Skeletal muscle satellite cell (primary cell): ENCODE measurements around the gene IL22RA1. TPM values are rescaled to one million over a fixed set of nuclear protein-coding genes. Genes with fewer than 3 reads are reported as not detected.

ENCODE experiments used
- H3K27me3 ChIP-seq: 2 replicates; pipeline ENCODE4 v1.7.0; 2013; ENCODE audit warnings: low read length; ENCODE audit not compliant: control insufficient read depth, insufficient read depth
- H3K36me3 ChIP-seq: 2 replicates; pipeline ENCODE4 v1.7.0; 2013; ENCODE audit warnings: mild to moderate bottlenecking, control low read depth, low read length; ENCODE audit not compliant: insufficient read depth
- H3K4me1 ChIP-seq: 2 replicates; pipeline ENCODE4 v1.7.0; 2013; ENCODE audit warnings: low read length; ENCODE audit not compliant: control insufficient read depth, insufficient read depth
- H3K4me2 ChIP-seq: 2 replicates; pipeline ENCODE4 v1.7.0; 2013; ENCODE audit warnings: mild to moderate bottlenecking, low read length
- H3K4me3 ChIP-seq: 2 replicates; pipeline ENCODE4 v1.7.0; 2013; ENCODE audit warnings: low read length
- H3K9ac ChIP-seq: 2 replicates; pipeline ENCODE4 v1.7.0; 2013; ENCODE audit warnings: mild to moderate bottlenecking, low read depth, low read length, moderate library complexity
- H3K9me3 ChIP-seq: replicated peaks from 2 replicates; pipeline ENCODE4 v1.7.0; 2013; ENCODE audit warnings: mild to moderate bottlenecking, control low read depth, low read length
- total RNA-seq: library from RNA; depleted of rRNA; stranded (reverse); fragments of >200 nt; gene quantifications from 2 replicates; pipeline ENCODE4 v1.2.3, GENCODE V29; 2012; rRNA removed

Gene IL22RA1, protein sequence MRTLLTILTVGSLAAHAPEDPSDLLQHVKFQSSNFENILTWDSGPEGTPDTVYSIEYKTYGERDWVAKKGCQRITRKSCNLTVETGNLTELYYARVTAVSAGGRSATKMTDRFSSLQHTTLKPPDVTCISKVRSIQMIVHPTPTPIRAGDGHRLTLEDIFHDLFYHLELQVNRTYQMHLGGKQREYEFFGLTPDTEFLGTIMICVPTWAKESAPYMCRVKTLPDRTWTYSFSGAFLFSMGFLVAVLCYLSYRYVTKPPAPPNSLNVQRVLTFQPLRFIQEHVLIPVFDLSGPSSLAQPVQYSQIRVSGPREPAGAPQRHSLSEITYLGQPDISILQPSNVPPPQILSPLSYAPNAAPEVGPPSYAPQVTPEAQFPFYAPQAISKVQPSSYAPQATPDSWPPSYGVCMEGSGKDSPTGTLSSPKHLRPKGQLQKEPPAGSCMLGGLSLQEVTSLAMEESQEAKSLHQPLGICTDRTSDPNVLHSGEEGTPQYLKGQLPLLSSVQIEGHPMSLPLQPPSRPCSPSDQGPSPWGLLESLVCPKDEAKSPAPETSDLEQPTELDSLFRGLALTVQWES
- 0.22 TPM in 1 of 2 replicates, not detected in the other for total RNA-seq

DNA sequence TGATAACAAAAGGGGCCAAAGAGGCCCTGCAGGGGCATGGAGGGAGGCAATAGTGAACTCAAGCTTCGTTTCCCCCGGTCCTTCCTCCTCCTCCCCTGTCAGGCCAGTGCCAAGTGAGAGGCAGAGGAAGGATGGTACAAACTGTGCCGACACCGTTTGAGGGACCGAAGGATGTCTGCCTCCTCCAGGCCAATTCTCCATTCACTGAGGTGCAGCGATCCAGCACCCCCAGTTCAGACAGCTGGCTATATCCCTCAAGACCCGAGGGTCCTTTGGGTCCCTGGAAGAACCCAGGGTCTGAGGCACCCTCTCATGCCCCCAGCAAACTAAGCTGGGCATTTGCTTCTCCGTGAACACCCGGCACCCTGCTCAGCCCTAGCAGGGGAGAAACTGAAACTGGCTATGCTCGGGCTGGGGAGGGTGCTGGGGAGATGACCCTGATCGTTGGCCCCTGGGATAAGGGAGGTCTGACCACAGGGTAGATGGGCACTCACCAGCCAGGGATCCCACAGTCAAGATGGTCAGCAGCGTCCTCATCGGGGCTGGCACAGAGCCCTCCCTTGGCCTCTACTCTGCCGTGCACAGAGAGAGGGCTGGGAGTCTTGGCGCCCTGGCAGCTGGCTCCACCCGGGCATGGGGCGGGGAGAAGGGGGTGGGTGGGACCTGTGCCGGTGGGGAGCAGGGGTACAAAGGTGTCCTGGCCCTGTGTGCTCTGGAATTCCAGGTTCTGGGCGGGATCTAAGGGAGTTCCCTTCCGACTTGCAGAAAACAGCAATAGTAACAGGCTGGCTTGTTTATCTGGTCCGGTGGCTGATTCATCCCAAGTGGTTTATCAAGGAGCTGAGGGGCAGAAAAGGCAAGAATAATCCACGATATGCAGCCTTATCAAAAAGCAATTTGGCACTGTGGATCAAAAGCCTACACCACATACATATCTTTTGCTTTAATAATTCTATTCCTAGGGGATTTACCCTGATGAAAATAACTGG lies at the start of gene IL22RA1:
Gene IL22RA1, minus strand, starts transcription at position 595 of the 989 bp plus-strand sequence. Its CDS starts 58 bp downstream, at position 537.
- peak within 1 kb of the TSS; percentile 51 for H3K9ac ChIP-seq
- no peaks in the 10 kb centered on the region for H3K36me3 ChIP-seq
- H3K4me2 ChIP-seq, result peak within 1 kb of the TSS; percentile 95
- H3K4me3 ChIP-seq, result peak within 1 kb of the TSS; percentile 81
- peaks cover 42% of the 10 kb centered on the region for H3K27me3 ChIP-seq
- H3K4me1 ChIP-seq, result peaks cover 5% of the 10 kb centered on the region
- H3K9me3 ChIP-seq, result no peaks in the 10 kb centered on the region

DNA sequence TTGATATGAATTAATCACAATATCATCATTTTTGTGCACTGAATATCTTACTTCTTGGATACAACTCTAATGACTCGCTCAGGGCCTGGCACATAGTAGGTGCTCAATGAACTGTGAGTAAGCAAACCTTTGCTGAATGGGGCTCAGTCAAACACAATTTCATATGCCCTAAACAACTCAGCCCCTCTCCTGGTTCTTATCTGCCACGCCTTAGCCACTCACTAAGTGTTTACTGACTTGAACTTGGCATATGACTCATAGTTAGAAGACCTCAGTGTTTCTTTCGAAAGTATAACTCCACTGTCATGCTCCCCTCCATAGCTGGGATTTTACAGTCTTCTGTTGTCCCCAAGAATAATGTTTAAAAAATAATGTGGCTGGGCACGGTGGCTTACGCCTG lies 48.9 kb upstream of the IL22RA1 start:
- Histone ChIP-seq H3K4me2 (no peak overlapping the region), H3K4me1 (peaks cover 14% of the 10 kb centered on the region), H3K36me3 (no peaks in the 10 kb centered on the region), H3K9ac (no peak overlapping the region), H3K4me3 (no peak overlapping the region), H3K27me3 (peaks cover 9% of the 10 kb centered on the region), H3K9me3 (no peaks in the 10 kb centered on the region)

DNA sequence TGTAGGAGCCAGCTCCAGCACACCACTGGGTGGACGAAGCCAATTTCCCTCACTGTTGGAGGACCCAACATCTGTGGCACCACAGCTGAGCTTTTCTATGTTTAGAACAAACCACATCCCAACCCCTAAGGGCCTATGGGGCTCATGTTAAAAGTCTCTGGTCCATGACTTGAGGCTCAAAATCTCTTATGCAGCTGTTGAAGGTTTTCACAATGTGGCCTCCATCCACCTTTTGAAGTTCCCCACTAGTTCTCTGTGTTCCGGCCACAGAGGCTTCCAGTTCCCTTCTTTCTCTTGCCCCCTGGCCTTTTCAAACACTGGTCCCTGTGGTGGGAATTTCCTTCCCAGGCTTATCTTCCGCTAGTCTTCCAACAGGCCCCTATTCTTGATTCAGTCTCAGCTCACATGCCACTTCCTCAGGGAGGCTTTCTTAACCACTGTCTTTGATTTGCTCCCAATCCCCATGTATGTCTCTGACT lies 48.1 kb upstream of the IL22RA1 start:
- no peak overlapping the region for H3K4me3 ChIP-seq
- peaks cover 17% of the 10 kb centered on the region for H3K27me3 ChIP-seq
- H3K4me2 ChIP-seq, result no peak overlapping the region
- H3K9me3 ChIP-seq, result no peaks in the 10 kb centered on the region
- no peaks in the 10 kb centered on the region for H3K36me3 ChIP-seq
- H3K9ac ChIP-seq, result no peak overlapping the region
- peaks cover 17% of the 10 kb centered on the region for H3K4me1 ChIP-seq

DNA sequence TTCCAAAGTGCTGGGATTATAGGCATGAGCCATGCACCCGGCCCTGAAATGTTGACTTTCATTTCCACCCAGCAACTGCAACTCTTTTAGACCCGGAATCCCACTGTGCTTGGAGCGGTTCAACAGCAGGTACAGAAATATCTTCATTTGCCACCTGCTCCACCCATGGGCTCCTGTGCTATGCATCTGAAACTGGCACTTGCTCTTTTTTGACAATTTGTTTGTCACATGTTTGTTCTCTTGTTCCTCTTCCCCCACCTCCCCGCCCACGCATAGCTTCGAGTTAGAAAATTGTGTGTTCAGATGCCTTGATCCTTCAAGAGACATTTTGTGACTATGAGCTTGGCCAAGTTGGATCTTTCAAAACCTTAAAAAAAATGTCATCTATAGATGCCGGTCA lies 46.6 kb upstream of the IL22RA1 start:
- no peaks in the 10 kb centered on the region for H3K36me3 ChIP-seq
- H3K4me2 ChIP-seq, result no peak overlapping the region
- no peaks in the 10 kb centered on the region for H3K9me3 ChIP-seq
- H3K27me3 ChIP-seq, result peaks cover 28% of the 10 kb centered on the region
- no peak overlapping the region for H3K9ac ChIP-seq
- peaks cover 17% of the 10 kb centered on the region for H3K4me1 ChIP-seq
- no peak overlapping the region for H3K4me3 ChIP-seq

DNA sequence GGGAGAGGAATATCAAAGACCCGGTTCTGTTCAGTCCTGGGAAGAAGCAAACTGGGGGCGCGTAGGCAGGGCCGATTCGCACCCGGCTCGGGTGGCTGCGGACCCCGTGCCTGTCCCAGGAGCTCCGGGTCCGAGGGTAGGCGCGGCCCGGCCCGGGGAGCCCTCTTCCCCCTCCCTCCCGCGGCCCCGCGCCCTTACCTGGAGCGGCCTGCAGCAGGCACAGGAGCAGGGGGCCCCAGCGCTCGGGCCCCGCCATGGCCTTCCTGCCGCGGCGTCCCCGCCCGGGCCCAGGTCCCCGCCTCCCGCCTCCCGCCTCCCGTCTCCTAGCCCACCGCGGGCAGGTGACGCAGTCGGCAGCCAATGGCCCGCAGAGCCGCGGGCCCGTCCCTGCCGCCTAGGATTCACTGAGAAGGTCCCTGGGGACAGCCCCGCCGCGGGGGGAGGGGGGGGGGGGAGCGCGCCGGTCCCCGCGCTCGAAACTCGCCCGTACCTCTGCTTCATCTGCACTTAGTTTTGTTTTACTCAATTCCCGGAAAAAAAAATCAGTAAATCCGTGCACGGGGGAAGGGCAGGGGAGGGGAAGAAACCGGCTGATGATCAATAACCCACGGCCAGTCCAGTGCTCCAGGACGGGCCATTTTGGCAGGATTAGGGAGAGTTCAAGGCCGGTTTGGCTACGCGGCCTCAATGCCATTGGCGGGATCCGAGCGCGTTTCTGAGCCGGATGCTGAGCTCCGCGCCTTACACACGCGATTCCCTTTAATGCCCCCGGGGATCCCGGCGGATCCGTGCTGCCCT lies 44.3 kb upstream of the IL22RA1 start, which contains the start of gene IFNLR1:
Gene IFNLR1, minus strand, starts transcription at position 297 of the 798 bp plus-strand sequence. Its CDS starts 41 bp downstream, at position 256.
- Histone ChIP-seq H3K4me3 (peak within 1 kb of the TSS; percentile 68), H3K27me3 (peaks cover 28% of the 10 kb centered on the region), H3K36me3 (no peaks in the 10 kb centered on the region), H3K4me1 (peaks cover 16% of the 10 kb centered on the region), H3K9ac (peak within 1 kb of the TSS; percentile 21), H3K4me2 (peak within 1 kb of the TSS; percentile 91), H3K9me3 (no peaks in the 10 kb centered on the region)

DNA sequence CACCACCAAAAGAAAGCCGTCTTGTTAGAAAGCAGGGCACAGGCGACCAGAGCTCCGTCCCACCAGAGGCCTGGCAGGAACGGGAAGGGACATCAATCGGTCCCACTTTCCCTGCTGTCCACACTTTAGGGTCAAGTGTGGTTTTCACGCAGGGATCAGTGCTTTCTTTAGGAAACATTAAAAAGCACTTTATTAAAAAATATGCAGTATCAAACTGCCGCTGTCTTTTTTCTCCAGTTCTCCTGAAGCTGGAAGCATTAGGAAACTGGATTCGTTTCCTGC lies 43.7 kb upstream of the IL22RA1 start:
- Histone ChIP-seq H3K4me2 (peak overlapping the region; percentile 91), H3K36me3 (no peaks in the 10 kb centered on the region), H3K27me3 (peaks cover 28% of the 10 kb centered on the region), H3K9ac (no peak overlapping the region), H3K4me3 (no peak overlapping the region), H3K9me3 (no peaks in the 10 kb centered on the region), H3K4me1 (peaks cover 11% of the 10 kb centered on the region)

DNA sequence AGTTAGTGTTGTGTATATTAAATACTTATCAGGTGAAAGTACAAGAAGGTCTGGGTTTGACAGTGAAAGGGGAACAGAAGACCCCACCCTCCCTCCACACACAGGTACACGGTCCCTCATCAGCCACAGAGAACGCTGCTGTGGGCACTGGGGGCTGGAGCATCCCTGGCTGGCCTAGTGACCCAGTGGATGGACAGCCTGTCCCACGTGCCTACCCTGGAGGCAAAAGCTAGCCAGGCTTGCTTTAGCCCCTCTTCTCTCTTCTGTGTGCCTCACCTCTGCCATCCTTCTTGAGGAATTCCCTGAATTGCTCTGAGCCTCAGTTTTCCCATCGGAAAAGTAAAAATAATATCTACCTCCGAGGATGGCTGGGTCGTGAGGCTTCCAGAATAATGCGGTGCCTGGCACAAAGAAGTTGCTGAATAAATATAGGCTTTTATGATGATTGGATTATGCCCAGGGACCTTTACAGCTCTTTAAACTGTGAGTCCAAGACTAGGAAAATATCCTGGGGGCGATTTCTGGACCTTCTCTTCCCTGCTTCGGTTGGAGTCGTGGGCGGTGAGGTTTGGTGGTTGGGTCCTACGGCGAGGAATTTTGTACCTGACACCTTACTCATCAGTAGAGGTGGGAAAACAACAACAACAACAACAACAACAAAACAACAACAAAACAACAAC lies 43.2 kb upstream of the IL22RA1 start:
- no peak overlapping the region for H3K9ac ChIP-seq

DNA sequence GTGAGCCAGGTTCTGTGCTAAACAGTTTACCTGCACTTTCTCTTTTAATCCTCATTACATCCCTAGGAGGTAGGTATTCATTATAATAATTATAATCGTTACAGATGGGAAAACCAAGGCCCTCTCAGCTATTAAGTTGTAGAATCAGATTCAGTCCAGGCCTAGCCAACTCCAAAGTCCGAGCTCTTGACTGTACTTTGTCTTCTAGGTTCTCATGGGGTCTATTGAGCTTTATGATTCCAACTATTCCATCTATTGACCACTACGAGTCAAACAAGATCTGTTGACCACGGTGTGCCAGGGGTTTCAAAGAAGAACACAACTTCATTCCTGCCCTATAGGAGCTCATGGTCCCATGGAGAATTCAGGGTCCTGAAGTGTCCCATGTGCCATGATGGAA lies 42.1 kb upstream of the IL22RA1 start:
- Histone ChIP-seq H3K9ac (no peak overlapping the region), H3K4me2 (no peak overlapping the region), H3K4me1 (peaks cover 11% of the 10 kb centered on the region), H3K9me3 (no peaks in the 10 kb centered on the region), H3K4me3 (no peak overlapping the region), H3K36me3 (no peaks in the 10 kb centered on the region), H3K27me3 (peaks cover 37% of the 10 kb centered on the region)

More for the DNA sequence above, 43.2 kb upstream of the IL22RA1 start:
- Histone ChIP-seq H3K4me3 (no peak overlapping the region), H3K4me1 (peaks cover 11% of the 10 kb centered on the region), H3K36me3 (no peaks in the 10 kb centered on the region), H3K4me2 (no peak overlapping the region), H3K9me3 (no peaks in the 10 kb centered on the region), H3K27me3 (peaks cover 29% of the 10 kb centered on the region)

DNA sequence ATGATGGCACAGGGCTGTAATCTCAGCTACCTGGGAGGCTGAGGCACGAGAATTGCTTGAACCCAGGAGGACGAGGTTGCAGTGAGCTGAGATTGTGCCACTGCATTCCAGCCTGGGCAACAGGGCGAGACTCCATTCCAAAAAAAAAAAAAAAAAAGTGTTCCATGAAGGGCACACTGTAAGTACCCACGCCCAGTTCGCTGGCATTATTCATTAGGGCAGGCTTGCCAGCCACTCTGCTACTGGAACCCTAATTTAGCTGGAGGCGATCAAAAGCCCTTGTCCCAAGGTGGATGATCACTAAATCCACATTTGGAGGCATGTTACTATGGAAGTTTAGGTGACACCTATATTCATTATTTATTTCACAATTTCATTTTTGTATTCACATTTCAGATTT lies 39.1 kb upstream of the IL22RA1 start:
- Histone ChIP-seq H3K4me1 (peaks cover 4% of the 10 kb centered on the region), H3K9me3 (no peaks in the 10 kb centered on the region), H3K27me3 (peaks cover 47% of the 10 kb centered on the region), H3K4me3 (no peak overlapping the region), H3K9ac (no peak overlapping the region), H3K4me2 (no peak overlapping the region), H3K36me3 (no peaks in the 10 kb centered on the region)

DNA sequence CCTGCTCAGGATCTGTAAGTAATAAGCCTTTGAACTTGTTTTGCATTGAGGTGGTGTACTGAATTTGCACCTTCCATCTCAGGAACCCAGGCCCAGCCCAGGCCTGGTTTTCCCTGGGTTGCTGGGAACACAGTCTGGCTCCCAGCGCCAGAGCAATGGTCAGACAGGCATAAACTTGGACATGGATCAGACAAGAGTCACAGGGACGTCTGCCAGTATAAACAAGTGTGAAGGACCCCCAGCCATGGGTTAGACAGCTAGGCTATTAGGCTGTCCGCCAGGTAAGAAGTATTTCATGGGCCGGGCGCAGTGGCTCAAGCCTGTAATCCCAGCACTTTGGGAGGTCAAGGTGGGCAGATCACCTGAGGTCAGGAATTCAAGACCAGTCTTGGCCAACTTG lies 38.7 kb upstream of the IL22RA1 start:
- Histone ChIP-seq H3K4me3 (no peak overlapping the region), H3K4me2 (no peak overlapping the region)

More for the DNA sequence above, 38.7 kb upstream of the IL22RA1 start:
- H3K9ac ChIP-seq, result no peak overlapping the region
- H3K27me3 ChIP-seq, result peaks cover 48% of the 10 kb centered on the region
- no peaks in the 10 kb centered on the region for H3K9me3 ChIP-seq
- H3K4me1 ChIP-seq, result no peaks in the 10 kb centered on the region
- no peaks in the 10 kb centered on the region for H3K36me3 ChIP-seq
